IPS-15b (cell line): ENCODE measurements around the gene DIS3L2.

Source experiments
- H3K27me3 ChIP-seq: one replicate; pipeline ENCODE4 v1.6.1; 2013; ENCODE audit warnings: low read length; ENCODE audit not compliant: control insufficient read depth, insufficient read depth
- H3K36me3 ChIP-seq: one replicate; pipeline ENCODE4 v1.6.1; 2013; ENCODE audit warnings: low read length; ENCODE audit not compliant: control insufficient read depth, insufficient read depth
- H3K4me1 ChIP-seq: one replicate; pipeline ENCODE4 v1.6.1; 2013; ENCODE audit warnings: mild to moderate bottlenecking, low read length; ENCODE audit not compliant: control insufficient read depth, insufficient read depth
- H3K4me3 ChIP-seq: one replicate; pipeline ENCODE4 v1.5.1; 2013; ENCODE audit warnings: low read depth, low read length
- H3K9ac ChIP-seq: one replicate; pipeline ENCODE4 v1.6.1; 2013; ENCODE audit warnings: low read depth, mild to moderate bottlenecking, low read length
- H3K9me3 ChIP-seq: one replicate; pipeline ENCODE4 v1.6.1; 2013; ENCODE audit warnings: mild to moderate bottlenecking, low read length; ENCODE audit not compliant: control insufficient read depth, insufficient read depth

The DIS3L2 gene

DNA sequence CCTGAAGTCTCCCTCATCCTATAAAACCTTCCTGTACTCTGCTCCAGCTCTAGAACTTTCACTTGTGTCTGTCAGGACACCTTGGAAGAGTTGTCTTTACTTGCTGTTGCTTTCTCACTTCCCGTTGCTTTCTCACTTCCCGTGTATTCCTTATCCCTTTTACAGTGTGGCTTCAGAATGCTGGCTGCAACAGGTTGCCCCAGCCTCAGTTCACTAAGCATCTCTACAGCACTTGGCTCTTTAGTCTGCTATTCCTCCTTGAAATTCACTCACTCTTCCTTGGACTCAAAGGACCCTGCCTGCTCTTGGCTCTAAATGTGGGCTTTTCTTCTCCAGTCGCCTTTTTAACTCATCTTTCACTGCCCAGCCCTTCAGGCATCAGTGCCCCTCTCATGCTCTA is 254.5 kb downstream of the DIS3L2 start:
- H3K9ac ChIP-seq: no peak overlapping the region
- H3K27me3 ChIP-seq: no peaks in the 10 kb centered on the region
- H3K4me1 ChIP-seq: no peaks in the 10 kb centered on the region
- H3K9me3 ChIP-seq: no peaks in the 10 kb centered on the region
- no peaks in the 10 kb centered on the region for H3K36me3 ChIP-seq
- H3K4me3 ChIP-seq: no peak overlapping the region

DNA sequence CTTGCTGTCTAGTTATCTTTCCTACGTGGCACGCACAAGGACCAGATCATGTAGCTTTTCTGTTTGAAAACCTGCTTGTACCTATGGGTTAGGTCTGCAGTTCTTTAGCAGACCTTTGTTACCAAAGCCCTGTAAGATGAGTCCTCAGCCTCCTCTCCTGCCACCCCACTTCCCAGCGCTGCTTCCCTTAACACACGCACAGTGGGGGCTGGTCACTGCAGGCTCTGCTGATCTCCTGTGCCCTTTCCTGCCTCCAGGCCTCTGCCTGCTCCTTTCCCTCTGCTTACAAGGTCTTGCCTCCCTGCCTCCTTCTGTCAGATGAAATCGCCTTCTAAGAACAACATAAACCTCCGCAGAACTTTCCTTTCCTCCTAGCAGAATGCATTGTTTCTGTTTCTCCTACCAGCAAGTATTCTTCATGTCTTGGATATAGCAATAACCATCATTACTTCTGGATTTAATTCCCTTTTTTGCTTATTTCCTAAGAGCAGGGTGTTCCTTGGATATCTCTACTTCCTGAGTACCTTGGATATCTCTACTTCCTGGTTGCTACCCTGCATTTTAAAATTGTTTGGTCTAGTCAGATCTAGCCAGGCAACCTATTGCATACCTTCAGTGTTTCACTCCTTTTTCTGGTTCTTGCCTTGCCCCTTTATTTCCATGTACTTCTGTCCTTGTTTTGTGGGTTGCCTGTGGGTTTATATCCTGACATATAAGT is 257.4 kb downstream of the DIS3L2 start:
- no peaks in the 10 kb centered on the region for H3K9me3 ChIP-seq
- H3K4me1 ChIP-seq: no peaks in the 10 kb centered on the region
- no peak overlapping the region for H3K4me3 ChIP-seq
- H3K36me3 ChIP-seq: no peaks in the 10 kb centered on the region
- no peak overlapping the region for H3K9ac ChIP-seq
- no peaks in the 10 kb centered on the region for H3K27me3 ChIP-seq

DNA sequence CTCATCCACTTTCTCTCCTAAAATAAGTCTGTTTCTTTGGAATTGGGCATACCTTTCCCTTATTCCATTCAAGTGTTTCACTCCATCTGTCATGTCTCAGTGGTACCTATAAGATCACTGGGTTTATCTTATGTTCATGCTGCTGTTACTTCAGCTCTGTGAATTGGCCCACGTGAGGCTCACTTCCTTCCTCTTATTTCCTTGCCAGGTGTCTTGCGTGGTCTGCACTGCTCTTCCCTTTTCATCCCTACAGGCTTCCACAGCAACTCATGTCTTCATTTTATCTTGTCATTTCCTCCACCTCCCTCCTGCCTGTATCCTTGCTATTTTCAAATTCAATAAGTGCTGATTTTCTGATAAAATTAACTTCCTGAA is 258.0 kb downstream of the DIS3L2 start:
- no peaks in the 10 kb centered on the region for H3K9me3 ChIP-seq
- no peak overlapping the region for H3K4me3 ChIP-seq
- no peak overlapping the region for H3K9ac ChIP-seq
- no peaks in the 10 kb centered on the region for H3K36me3 ChIP-seq
- no peaks in the 10 kb centered on the region for H3K4me1 ChIP-seq
- H3K27me3 ChIP-seq: no peaks in the 10 kb centered on the region

- Histone ChIP-seq H3K36me3 (no peaks in the 10 kb centered on the region), H3K27me3 (no peaks in the 10 kb centered on the region)
These were observed 258.4 kb downstream of the DIS3L2 start for GRCh38 chr2:232219932-232220331.

DNA sequence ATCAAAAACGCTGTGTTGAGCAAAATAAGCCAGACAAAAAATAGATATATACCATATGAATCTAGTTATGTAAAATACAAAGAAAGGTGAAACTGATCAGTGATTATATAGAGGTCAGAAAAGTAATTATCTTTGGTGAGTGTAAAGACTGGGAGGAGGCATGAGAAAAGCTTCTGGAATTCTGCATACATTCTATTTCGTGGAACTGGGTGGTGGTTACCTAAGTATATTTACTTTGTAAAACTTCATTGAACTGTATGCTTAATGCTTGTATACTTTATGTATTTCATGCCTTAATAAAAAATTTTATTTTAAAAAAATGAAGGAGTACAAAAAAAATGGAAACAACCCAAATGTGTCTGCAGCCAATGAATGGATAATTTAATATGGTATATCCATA is 263.9 kb downstream of the DIS3L2 start:
- no peaks in the 10 kb centered on the region for H3K36me3 ChIP-seq
- H3K27me3 ChIP-seq: no peaks in the 10 kb centered on the region
- H3K4me3 ChIP-seq: no peak overlapping the region
- H3K9ac ChIP-seq: no peak overlapping the region
- H3K9me3 ChIP-seq: no peaks in the 10 kb centered on the region
- no peaks in the 10 kb centered on the region for H3K4me1 ChIP-seq

More at GRCh38 chr2:232219932-232220331, 258.4 kb downstream of the DIS3L2 start:
- no peaks in the 10 kb centered on the region for H3K9me3 ChIP-seq
- no peak overlapping the region for H3K9ac ChIP-seq
- no peaks in the 10 kb centered on the region for H3K4me1 ChIP-seq
- H3K4me3 ChIP-seq: no peak overlapping the region

GRCh38 chr2:232225895-232226294 is 264.4 kb downstream of the DIS3L2 start:
- Histone ChIP-seq H3K9me3 (no peaks in the 10 kb centered on the region), H3K36me3 (no peaks in the 10 kb centered on the region)

GRCh38 chr2:232228332-232228731 is 266.8 kb downstream of the DIS3L2 start:
- no peaks in the 10 kb centered on the region for H3K27me3 ChIP-seq
- H3K4me3 ChIP-seq: no peak overlapping the region
- no peak overlapping the region for H3K9ac ChIP-seq
- H3K9me3 ChIP-seq: no peaks in the 10 kb centered on the region
- no peaks in the 10 kb centered on the region for H3K36me3 ChIP-seq
- peaks cover 12% of the 10 kb centered on the region for H3K4me1 ChIP-seq

More at GRCh38 chr2:232225895-232226294, 264.4 kb downstream of the DIS3L2 start:
- Histone ChIP-seq H3K27me3 (no peaks in the 10 kb centered on the region), H3K4me3 (no peak overlapping the region), H3K4me1 (peaks cover 2% of the 10 kb centered on the region), H3K9ac (no peak overlapping the region)

DNA sequence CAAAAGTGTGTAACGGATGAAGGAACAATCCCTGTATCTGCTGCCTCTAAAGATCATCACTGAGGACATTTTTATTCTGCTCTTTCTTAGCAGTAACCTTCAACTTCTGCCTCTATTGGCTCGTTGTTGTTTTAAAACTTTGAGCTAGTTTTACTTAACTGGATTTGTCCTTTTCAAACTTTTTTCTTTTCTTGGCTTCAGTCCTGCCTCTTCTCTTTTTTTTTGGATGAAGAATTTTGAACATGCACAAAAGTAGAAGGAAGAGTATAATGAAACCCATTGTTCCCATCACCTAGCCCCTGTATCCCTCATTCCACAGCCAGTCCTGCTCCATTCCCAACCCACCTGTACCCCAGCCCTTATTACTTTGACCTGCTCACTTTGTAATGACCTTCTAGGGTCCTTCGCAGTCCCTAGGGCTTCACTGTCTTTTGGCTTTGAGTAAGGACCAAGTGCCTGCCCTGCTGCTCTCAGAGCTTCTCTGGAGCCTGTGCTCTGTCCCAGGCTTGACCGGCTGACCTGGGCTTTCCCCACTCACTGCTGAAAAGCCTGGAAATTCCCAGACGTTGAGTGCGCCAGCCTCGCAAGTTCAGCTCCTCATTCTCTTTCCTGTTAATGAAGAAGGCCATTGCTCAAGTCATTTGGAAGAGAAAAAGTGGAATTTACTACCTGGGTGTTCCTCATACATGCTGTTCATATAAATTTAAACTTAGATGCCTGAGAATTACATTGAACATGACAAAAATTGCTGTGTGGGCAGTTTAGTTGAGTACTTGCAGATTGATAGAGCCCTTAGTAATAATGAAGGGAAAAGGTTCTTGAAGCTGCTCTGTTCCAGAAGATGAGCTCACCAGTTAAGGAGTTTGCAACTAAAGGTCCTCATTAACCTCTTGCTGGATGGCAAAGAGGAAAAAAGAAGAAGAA is 267.7 kb downstream of the DIS3L2 start:
- no peaks in the 10 kb centered on the region for H3K9me3 ChIP-seq
- no peak overlapping the region for H3K4me3 ChIP-seq
- H3K4me1 ChIP-seq: peaks cover 12% of the 10 kb centered on the region
- H3K27me3 ChIP-seq: no peaks in the 10 kb centered on the region
- no peak overlapping the region for H3K9ac ChIP-seq
- H3K36me3 ChIP-seq: no peaks in the 10 kb centered on the region

- no peaks in the 10 kb centered on the region for H3K9me3 ChIP-seq
- H3K4me1 ChIP-seq: peaks cover 12% of the 10 kb centered on the region
- no peaks in the 10 kb centered on the region for H3K36me3 ChIP-seq
- H3K9ac ChIP-seq: no peak overlapping the region
- H3K27me3 ChIP-seq: no peaks in the 10 kb centered on the region
- no peak overlapping the region for H3K4me3 ChIP-seq
These were observed 268.4 kb downstream of the DIS3L2 start for GRCh38 chr2:232229911-232230310.

DNA sequence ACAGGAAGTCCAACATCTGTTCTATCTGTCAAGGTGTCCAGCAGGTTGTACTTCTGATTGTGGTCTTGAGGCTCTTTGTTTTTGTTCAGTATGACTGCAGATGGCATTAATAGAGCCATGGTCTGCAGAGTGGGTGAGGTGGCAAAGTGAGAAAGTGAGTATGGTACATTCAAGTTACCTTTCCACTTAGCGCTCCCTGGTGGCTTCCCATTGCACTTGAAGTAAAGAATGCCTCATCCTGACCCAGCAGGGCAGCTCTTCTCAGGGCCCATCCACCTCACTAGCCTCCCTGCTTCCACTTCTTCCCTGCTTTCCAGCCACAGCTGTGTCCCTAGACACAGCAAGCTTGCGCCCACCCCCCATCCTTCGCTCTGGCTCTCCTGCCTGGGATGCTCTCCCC is 269.0 kb downstream of the DIS3L2 start:
- Histone ChIP-seq H3K4me1 (peaks cover 12% of the 10 kb centered on the region), H3K4me3 (no peak overlapping the region), H3K9me3 (no peaks in the 10 kb centered on the region), H3K36me3 (no peaks in the 10 kb centered on the region), H3K27me3 (no peaks in the 10 kb centered on the region), H3K9ac (no peak overlapping the region)

GRCh38 chr2:232231554-232231953 is 270.0 kb downstream of the DIS3L2 start:
- Histone ChIP-seq H3K36me3 (no peaks in the 10 kb centered on the region), H3K27me3 (no peaks in the 10 kb centered on the region), H3K4me3 (no peak overlapping the region), H3K9me3 (no peaks in the 10 kb centered on the region), H3K9ac (no peak overlapping the region), H3K4me1 (peaks cover 12% of the 10 kb centered on the region)

- Histone ChIP-seq H3K27me3 (no peaks in the 10 kb centered on the region), H3K36me3 (no peaks in the 10 kb centered on the region), H3K4me3 (no peak overlapping the region), H3K9ac (no peak overlapping the region), H3K9me3 (no peaks in the 10 kb centered on the region), H3K4me1 (peaks cover 16% of the 10 kb centered on the region)
These were observed 271.4 kb downstream of the DIS3L2 start for GRCh38 chr2:232232915-232233314.
